Measurements from ENCODE around the gene CPEB2. TPM values are rescaled to one million over a fixed set of nuclear protein-coding genes. Genes with fewer than 3 reads are reported as not detected.

CPEB2 gene
- total RNA-seq, 1 donor: 23.9 TPM

DNA sequence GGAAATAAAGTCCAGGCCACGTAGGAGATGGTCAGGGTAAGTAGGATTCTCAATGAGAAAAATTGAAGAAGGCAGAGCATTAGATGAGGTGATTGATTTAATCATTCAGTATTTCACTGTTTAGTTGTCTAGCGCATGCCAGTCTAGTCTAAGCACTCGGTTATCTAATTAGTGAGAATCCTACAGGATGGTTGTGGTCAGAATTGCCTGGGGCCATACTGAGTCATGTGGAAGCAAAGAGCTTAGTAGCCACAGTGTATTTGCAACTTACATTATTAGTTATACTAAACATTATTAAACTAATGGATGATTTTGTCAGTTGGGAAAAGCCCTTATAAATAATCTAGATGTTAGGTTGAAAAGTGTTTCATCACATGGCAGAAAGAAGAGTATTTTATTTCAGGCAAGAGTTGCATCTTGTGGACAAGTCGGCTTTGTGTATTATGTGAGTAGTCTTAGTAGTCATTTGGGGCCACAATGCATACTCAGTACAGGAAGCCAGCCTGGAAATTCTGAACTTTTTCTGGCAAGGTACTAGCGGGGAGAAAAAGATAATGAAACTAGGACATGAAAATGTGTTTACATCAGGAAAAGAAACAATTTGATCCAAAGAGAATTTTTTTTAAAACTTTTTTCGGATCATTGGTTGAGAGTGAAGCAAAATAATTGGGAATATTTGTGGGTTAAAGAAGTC is 31.9 kb downstream of the CPEB2 start:
- TF ChIP-seq, protein P1, sequence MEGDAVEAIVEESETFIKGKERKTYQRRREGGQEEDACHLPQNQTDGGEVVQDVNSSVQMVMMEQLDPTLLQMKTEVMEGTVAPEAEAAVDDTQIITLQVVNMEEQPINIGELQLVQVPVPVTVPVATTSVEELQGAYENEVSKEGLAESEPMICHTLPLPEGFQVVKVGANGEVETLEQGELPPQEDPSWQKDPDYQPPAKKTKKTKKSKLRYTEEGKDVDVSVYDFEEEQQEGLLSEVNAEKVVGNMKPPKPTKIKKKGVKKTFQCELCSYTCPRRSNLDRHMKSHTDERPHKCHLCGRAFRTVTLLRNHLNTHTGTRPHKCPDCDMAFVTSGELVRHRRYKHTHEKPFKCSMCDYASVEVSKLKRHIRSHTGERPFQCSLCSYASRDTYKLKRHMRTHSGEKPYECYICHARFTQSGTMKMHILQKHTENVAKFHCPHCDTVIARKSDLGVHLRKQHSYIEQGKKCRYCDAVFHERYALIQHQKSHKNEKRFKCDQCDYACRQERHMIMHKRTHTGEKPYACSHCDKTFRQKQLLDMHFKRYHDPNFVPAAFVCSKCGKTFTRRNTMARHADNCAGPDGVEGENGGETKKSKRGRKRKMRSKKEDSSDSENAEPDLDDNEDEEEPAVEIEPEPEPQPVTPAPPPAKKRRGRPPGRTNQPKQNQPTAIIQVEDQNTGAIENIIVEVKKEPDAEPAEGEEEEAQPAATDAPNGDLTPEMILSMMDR (IDR thresholded peaks at IDR 0.05; ENCODE audit: extremely low read depth, low read depth, low read length): no peak
- Histone ChIP-seq H3K4me2 (ENCODE audit: insufficient read depth, low read length) (no peak overlapping the region), H3K79me2 (ENCODE audit: insufficient read depth, low read length) (peaks cover 90% of the 10 kb centered on the region), H3K36me3 (ENCODE audit: insufficient read depth, low read length) (peaks cover 48% of the 10 kb centered on the region), H3K4me1 (ENCODE audit: insufficient read depth, low read length) (peaks cover 54% of the 10 kb centered on the region), H2AFZ (ENCODE audit: low read length) (no peak overlapping the region), H4K20me1 (ENCODE audit: insufficient read depth, low read length) (peaks cover 13% of the 10 kb centered on the region), H3K27ac (ENCODE audit: low read depth, low read length) (peak overlapping the region; percentile 56), H3K9me3 (ENCODE audit: low read depth, low read length) (no peaks in the 10 kb centered on the region), H3K27me3 (ENCODE audit: insufficient read depth, low read length) (no peaks in the 10 kb centered on the region), H3K4me3 (ENCODE audit: insufficient read depth, low read length) (no peak overlapping the region)
- DNase-seq (ENCODE audit: insufficient read length, low spot score, missing footprints): peak; percentile 46

DNA sequence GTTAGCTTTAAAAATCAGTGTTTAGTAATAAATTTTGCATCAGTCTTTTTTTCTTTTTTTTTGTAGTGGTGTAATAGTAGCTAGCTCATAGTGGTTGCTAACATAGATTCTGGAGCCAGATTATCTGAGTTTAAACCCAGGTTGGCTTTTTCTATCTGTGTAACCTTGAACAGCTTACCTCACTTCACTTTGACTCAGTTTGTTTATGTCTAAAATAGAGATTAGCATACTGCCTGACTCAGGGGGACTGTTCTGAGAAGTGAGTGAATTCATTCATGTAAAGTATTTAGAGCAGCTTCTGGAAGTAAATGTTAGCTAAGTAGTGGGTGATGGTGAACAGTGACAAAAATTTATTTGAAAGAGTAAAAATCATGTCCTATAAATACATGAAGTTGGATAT is 32.9 kb downstream of the CPEB2 start:
- H3K27me3 ChIP-seq (ENCODE audit: insufficient read depth, low read length): no peaks in the 10 kb centered on the region
- no peak for DNase-seq (ENCODE audit: insufficient read length, low spot score, missing footprints)
- peaks cover 9% of the 10 kb centered on the region for H4K20me1 ChIP-seq (ENCODE audit: insufficient read depth, low read length)
- H3K9me3 ChIP-seq (ENCODE audit: low read depth, low read length): no peaks in the 10 kb centered on the region
- H3K4me3 ChIP-seq (ENCODE audit: insufficient read depth, low read length): no peak overlapping the region
- no peak overlapping the region for H3K4me2 ChIP-seq (ENCODE audit: insufficient read depth, low read length)
- H3K27ac ChIP-seq (ENCODE audit: low read depth, low read length): peak overlapping the region; percentile 56
- TF ChIP-seq, protein P1 (IDR thresholded peaks at IDR 0.05; ENCODE audit: extremely low read depth, low read depth, low read length): no peak
- peaks cover 89% of the 10 kb centered on the region for H3K79me2 ChIP-seq (ENCODE audit: insufficient read depth, low read length)
- H2AFZ ChIP-seq (ENCODE audit: low read length): no peak overlapping the region
- peaks cover 40% of the 10 kb centered on the region for H3K36me3 ChIP-seq (ENCODE audit: insufficient read depth, low read length)
- H3K4me1 ChIP-seq (ENCODE audit: insufficient read depth, low read length): peaks cover 48% of the 10 kb centered on the region

DNA sequence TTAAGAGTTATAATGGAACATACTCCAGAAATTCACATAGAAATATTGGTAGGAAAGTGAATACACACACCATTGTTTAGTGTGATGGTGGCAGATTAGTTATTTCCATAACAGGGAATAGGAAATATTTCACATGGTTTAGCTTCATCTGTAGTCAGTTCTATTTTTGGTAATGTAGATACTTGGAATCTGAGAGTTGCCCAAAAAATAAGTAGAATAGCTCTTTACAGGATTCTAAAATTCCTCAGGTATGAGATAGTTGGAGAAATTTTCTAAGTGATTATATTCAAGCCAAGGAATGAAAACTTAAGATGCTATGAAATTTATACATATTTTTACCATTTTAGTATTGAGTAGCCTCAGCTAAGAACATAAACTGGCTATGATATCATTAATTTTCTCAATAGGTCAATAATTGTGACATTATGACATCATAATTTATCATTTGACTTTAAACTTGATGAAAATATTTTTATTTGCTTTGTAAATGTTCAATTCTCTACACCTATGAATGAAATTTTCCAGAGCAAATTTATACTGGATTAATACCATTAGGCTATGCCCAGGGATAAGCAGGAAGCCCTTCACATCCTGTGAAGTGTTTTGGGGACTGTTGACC is 35.8 kb downstream of the CPEB2 start:
- no peak overlapping the region for H3K4me2 ChIP-seq (ENCODE audit: insufficient read depth, low read length)
- peaks cover 43% of the 10 kb centered on the region for H3K4me1 ChIP-seq (ENCODE audit: insufficient read depth, low read length)
- TF ChIP-seq, protein P1 (IDR thresholded peaks at IDR 0.05; ENCODE audit: extremely low read depth, low read depth, low read length): no peak
- peaks cover 89% of the 10 kb centered on the region for H3K79me2 ChIP-seq (ENCODE audit: insufficient read depth, low read length)
- H3K9me3 ChIP-seq (ENCODE audit: low read depth, low read length): no peaks in the 10 kb centered on the region
- H4K20me1 ChIP-seq (ENCODE audit: insufficient read depth, low read length): peaks cover 3% of the 10 kb centered on the region
- no peaks in the 10 kb centered on the region for H3K27me3 ChIP-seq (ENCODE audit: insufficient read depth, low read length)
- DNase-seq (ENCODE audit: insufficient read length, low spot score, missing footprints): peak; percentile 73
- no peak overlapping the region for H3K4me3 ChIP-seq (ENCODE audit: insufficient read depth, low read length)
- peaks cover 36% of the 10 kb centered on the region for H3K36me3 ChIP-seq (ENCODE audit: insufficient read depth, low read length)
- H2AFZ ChIP-seq (ENCODE audit: low read length): no peak overlapping the region
- H3K27ac ChIP-seq (ENCODE audit: low read depth, low read length): peak overlapping the region; percentile 58

DNA sequence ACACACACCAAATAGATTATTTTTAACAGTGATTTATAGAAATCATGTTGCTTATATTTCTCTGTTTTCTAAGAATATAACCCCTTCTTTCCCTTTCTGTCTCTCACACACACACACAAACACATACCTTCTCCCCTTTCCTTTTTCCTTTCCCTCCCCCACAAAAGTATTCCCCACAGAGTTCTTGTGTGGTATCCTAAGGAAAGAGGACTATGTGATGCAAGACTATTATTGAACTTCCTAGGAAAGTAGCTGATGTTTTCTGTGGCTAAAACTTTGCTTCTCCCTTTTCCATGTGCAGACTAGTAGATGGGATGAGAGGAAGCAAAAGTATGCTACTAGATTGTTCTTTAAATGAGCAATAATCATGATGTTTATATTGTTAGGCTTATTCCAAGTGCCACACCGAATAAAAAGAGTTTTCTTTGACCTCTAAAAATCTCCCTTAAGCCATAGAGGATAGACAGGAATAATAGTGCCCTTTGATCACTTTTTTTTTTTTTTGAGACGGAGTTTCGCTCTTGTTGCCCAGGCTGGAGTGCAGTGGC is 38.7 kb downstream of the CPEB2 start:
- no peak for DNase-seq (ENCODE audit: insufficient read length, low spot score, missing footprints)
- H3K27me3 ChIP-seq (ENCODE audit: insufficient read depth, low read length): no peaks in the 10 kb centered on the region
- H3K36me3 ChIP-seq (ENCODE audit: insufficient read depth, low read length): peaks cover 16% of the 10 kb centered on the region
- H3K27ac ChIP-seq (ENCODE audit: low read depth, low read length): peak overlapping the region; percentile 1
- H3K4me3 ChIP-seq (ENCODE audit: insufficient read depth, low read length): no peak overlapping the region
- H3K4me2 ChIP-seq (ENCODE audit: insufficient read depth, low read length): no peak overlapping the region
- H3K9me3 ChIP-seq (ENCODE audit: low read depth, low read length): no peaks in the 10 kb centered on the region
- H2AFZ ChIP-seq (ENCODE audit: low read length): no peak overlapping the region
- peaks cover 17% of the 10 kb centered on the region for H3K4me1 ChIP-seq (ENCODE audit: insufficient read depth, low read length)
- TF ChIP-seq, protein P1 (IDR thresholded peaks at IDR 0.05; ENCODE audit: extremely low read depth, low read depth, low read length): no peak
- H3K79me2 ChIP-seq (ENCODE audit: insufficient read depth, low read length): peaks cover 84% of the 10 kb centered on the region
- H4K20me1 ChIP-seq (ENCODE audit: insufficient read depth, low read length): no peaks in the 10 kb centered on the region
